Stimulated activated CD4-positive, alpha-beta T cell treated with anti-CD3 and anti-CD28 coated beads, Interleukin-1b, Interleukin-23, amount 100 ng/mL, for 1 hour (primary cell): Measurements from ENCODE around the gene CFAP74.
"Not testable (repeated sequence)": the region's sequence is repeated elsewhere in the genome, so short reads cannot be mapped to it uniquely, and the experiment has no call there.

Source experiments
- DNase-seq, 2 donors: peaks; one replicate each; pipeline ENCODE4 v3.0.0-alpha.2; 2020; ENCODE audit warnings: low read depth in 2 of 2

The CFAP74 gene

DNA sequence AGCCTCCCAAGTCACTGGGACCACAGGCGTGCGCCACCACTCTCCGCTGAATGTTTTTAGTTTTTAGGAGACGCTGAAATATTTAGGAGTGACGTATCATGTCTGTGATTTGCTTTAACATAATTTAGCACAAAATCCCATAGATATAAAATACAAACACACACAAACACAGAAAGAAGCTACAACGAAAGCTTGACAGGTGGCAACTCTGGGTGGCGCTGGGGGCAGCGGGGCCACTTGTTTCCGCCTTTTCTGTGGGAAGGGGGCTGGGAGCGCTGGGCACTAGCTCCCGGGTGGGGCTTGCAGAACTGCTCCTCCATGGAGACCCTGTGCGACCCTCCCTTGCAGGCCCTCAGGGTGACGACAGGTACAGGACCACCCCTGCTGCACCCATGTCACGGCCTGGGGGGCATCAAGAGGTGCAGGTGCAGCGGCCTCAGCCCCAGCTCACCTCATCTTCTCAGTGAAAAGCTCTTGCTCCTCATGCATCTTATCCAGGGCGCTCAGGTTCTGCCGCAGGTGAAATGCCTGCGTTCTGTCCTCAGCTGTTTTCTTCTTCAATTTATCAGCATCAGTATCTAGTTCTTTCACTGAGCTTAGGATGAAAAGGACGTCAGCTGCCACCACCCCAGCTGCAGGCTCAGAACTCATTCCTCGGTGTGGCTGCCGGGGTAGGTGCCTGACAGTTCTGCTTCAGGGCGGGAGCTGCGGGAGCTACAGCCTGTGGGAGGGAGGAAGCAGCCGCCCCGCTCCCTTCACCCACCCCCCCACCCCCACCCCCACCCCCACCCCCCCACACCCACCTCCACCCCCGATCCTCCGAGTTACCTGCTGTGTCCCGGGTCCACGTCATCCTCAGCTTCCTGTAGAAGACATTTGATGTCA is 15.3 kb downstream of the CFAP74 start:
- no peak for DNase-seq

- no peak for DNase-seq
These were observed 16.5 kb downstream of the CFAP74 start for GRCh38 chr1:1987142-1987510.

DNA sequence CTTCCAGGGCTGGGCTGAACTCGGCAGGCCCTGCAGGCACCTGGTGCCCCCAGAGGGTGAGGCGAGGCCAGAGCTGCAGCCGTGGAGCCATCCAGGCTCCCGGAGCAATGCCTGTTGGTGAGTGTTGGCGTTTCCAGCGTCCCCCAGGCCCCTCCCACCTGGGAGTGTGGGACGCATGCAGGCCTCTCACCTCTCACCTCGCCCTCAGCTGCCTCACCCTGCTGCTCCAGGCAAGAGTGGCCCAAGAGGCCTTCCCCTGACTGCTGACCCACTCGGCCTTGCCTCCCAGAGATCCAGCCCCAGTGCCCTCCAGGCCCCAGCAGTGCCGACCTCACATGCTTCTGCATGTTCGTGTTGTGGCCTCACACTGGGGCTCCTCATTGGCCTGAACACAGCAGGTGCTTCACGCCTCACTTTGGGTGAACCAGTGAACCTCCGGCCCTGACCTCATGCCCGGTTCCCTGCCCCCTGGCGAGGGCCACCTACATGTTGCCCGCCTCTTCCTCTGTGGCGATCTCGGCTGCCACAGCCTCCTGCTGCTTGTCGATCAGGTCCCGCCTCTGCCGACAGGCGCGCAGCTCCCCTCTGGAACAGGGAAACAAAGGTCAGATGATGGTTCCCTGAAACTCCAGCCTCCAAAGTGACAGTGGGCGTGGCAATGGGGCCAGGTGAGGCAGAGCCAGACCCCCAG is 17.0 kb downstream of the CFAP74 start:
- no peak for DNase-seq

GRCh38 chr1:1985375-1986050 is 18.1 kb downstream of the CFAP74 start:
- no peak for DNase-seq

DNA sequence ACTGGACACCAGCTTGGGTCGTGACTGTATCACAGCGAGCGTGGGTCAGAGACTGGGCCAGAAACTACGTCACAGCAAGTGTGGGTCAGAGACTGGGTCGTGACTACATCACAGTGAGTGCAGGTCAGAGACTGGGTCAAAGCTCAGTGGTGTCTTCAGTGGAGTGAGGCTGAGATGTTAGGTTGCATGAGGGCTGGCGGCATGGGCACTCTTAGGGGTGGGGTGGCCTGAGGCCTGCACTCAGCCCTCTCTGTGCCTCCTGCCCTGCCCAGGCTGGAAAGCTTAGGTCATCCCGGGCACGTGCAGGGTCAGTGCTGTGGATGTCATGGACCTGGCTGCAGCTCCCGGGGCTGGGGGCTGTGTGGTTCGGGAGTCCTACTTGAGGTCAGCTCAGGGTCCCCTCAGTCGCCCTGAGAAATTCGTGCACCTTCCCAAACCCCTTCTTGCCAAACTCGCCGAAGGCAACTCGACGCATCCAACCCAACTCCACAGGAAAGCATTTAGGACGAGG is 19.0 kb downstream of the CFAP74 start:
- DNase-seq = no peak

GRCh38 chr1:1982379-1983232 is 21.0 kb downstream of the CFAP74 start:
- DNase-seq = no peak

GRCh38 chr1:1981631-1982327 is 21.8 kb downstream of the CFAP74 start:
- not testable (repeated sequence) for DNase-seq

GRCh38 chr1:1981142-1981500 is 22.5 kb downstream of the CFAP74 start:
- no peak for DNase-seq

DNA sequence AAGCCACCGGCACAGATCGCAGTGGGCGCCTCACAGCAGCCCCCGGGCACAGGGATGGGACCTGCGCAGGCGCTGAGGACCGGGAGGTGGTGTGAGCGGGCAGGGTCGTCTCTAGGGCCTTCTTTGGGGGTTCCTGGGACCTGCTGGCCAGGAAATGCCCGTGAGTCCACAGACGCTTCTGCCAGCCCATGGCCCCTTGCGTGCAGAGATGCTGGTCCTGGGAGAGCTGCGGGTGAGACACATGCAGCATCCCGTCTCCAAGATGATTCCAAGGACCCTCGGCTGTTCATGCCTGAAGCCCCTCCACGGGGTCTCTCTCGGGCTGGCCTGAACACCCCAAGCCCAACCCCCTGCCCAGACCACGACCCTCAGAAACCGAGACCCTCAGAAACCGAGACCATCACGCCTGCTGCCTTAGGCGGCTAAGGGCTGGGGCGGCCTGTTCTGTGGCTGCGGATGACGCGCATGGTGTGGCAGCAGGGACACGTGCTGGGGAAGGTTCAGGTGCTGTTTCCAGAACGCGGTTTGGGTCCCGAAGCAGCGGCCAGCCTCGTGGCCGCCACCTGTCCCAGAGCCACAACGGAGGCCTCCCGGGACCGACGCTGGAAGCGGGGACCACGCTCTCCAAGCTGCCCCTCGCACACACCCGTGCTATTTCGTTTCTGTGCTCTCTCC is 23.0 kb downstream of the CFAP74 start:
- no peak for DNase-seq

DNA sequence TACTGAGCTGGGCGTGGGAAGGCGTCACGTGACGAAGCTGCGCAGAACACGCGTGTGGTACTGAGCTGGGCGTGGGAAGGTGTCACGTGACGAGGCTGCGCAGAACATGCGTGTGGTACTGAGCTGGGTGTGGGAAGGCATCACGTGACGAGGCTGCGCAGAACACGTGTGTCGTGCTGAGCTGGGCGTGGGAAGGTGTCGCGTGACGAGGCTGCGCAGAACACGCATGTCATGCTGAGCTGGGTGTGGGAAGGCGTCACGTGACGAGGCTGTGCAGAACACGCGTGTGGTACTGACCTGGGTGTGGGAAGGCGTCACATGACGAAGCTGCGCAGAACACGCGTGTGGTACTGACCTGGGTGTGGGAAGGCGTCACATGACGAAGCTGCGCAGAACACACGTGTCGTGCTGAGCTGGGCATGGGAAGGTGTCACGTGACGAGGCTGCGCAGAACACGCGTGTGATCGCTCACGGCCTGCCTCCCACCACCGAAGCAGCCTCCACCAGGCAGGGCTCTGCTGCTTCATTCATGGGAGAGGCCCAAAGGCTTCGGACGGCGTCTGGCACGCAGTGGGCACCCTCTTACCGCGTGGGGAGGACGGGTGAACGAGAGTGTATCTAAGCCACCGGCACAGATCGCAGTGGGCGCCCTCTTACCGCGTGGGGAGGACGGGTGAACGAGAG is 24.0 kb downstream of the CFAP74 start:
- no peak for DNase-seq

- not testable (repeated sequence) for DNase-seq
These were observed 24.7 kb downstream of the CFAP74 start for GRCh38 chr1:1978690-1979481.

DNA sequence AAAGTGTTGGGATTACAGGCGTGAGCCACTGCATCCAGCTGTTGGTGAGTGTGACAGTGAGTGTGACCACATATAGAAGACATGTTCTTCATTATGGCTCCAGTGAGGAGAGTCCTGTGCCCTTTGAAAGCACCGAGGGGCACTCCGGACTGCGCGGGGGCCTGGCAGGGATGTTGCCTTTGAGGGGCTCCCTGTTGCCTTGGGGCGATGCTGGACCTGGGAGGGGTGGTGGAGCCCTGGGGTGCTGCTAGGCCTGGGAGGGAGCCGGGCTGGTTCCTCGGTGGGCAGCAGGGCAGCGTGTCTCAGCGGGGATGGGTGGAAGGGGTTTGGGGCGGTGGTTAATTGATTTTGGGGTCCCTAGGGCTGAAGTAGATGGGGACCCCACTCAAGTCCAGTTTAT is 25.5 kb downstream of the CFAP74 start:
- no peak for DNase-seq

- DNase-seq = no peak
These were observed 27.6 kb downstream of the CFAP74 start for GRCh38 chr1:1976031-1976430.

- no peak for DNase-seq
These were observed 28.1 kb downstream of the CFAP74 start for GRCh38 chr1:1975535-1975934.

DNA sequence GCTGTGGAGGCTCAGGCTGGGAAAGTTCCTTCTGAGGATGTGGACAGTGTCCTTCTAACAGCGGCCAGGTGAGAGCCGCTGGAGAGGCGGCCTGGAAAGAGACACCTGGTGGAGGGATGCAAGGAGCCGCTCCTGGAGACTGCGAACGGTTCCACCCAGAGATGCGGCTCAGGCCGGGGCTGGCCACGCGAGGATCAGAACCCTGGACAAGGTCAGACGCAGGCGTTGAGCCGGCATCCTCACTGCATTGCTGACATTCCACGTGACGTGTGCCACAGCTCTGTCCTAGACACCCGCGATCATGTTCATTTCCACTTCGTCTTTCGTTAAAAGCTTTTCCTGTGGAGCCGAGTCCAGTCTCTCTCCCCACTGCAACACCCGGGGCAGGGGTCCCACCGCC is 28.8 kb downstream of the CFAP74 start:
- DNase-seq = no peak

DNA sequence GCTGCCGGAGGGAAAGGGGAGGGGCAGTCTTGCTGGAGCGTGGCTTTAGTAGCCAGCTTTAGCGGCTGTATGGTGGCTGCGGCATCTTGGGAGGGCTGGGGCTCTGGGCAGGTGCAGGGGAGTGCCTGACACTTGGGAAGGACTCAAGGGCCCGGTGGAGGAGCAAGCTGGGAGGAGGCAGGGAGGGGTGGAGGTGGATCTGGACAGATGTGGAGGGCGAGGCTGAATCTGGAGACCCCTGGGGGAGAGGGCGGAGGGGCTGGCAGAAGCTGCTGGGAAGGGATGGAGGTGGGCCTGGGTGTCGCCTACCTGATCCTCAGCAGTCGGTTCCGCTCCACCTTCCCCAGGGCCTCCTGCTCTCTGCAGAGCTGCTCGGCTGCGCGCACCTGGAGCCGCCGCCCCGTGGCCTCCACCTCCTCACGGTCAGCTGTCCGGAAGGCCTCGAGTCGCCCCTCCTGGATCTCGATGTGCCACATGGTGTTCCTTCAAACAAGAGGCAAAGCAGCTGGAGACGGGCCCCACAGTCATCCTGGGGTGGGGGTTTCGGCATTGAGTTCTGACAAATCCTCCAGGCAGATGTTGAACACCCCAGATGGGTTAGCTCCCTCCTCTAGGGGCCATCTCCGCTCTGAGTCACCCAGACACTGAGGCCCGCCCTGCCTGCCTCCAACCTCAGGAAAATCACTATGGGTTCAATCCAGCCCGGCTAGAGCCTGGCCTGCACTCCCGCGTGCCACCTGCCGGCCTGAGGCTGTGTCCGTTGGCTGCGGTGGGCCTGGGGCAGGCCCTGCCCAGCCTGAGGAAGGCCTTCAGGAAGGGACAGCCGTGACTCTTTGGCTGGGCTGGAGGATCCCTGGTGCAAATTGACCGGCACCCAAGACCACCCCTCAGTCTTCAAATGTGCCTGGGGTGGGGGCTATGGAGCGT is 29.6 kb downstream of the CFAP74 start:
- no peak for DNase-seq

DNA sequence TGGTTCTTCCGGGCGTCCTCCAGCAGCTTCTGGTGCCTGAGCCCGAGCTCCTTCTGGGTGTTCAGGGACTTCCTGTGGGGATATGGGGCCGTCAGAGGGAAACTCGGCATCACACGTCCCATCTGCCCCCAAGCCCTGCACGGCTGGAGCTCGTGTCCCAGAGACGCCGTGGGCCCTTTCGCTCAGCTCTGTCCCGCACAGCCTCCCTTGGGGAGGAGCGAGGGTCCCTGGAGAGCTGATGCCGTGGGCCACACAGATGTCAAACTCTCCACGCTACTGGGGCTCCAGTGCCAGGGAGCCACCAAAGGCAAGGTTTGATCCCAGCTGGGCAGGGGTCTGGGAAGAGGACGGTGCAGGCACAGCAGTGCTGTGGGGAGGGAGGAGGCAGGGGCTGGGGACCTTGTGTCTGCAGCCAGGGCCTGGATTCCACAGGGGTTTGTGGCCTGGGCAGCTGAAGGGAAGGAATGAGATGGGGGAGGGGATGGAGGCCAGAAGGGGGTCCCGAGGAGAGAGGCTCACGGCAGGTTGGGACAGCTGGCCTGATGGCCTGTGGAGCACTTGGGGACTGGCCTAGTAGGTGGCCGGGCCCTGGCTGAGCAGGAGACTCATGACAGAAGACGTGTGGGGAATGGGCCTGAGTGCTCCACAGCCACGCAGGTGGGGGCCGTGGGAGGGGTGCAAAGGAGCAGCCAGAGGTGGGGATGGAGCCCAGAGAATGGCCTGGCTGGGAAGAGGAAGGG is 30.4 kb downstream of the CFAP74 start:
- DNase-seq = no peak
